ACHN (cell line): ENCODE results near the gene HPSE2.

ENCODE experiments used
- DNase-seq: peaks from one replicate; pipeline ENCODE4 v3.0.0-alpha.2; 2015
- in situ Hi-C: cut with HindIII; loops from 2 replicates; pipeline ENCODE4 v1.10.0; 2017; ENCODE audit warnings: low sequenced_read_pairs, low pct_ligation_motif_present, low pct_unique_long_range_greater_than_20kb

HPSE2 gene

GRCh38 chr10:98892523-98892922 lies 343.1 kb downstream of the HPSE2 start:
- no peak for DNase-seq
- in situ Hi-C loops, result no loop called here

- in situ Hi-C loops, result no loop called here
- DNase-seq, result no peak
Measured at GRCh38 chr10:98886686-98887085, 349.0 kb downstream of the HPSE2 start.

GRCh38 chr10:98885378-98885777 lies 350.3 kb downstream of the HPSE2 start:
- in situ Hi-C loops, result no loop called here
- no peak for DNase-seq

- in situ Hi-C loops, result no loop called here
- no peak for DNase-seq
Measured at GRCh38 chr10:98881789-98882188, 353.9 kb downstream of the HPSE2 start.

- DNase-seq, result no peak
- in situ Hi-C loops, result no loop called here
Measured at GRCh38 chr10:98880971-98881370, 354.7 kb downstream of the HPSE2 start.

GRCh38 chr10:98878921-98879320 lies 356.7 kb downstream of the HPSE2 start:
- DNase-seq, result no peak
- in situ Hi-C loops, result no loop called here

GRCh38 chr10:98878418-98878817 lies 357.2 kb downstream of the HPSE2 start:
- DNase-seq, result no peak
- in situ Hi-C loops, result no loop called here

GRCh38 chr10:98861962-98862361 lies 373.7 kb downstream of the HPSE2 start:
- in situ Hi-C loops, result no loop called here
- DNase-seq, result no peak

GRCh38 chr10:98858525-98858924 lies 377.1 kb downstream of the HPSE2 start:
- DNase-seq, result peak; percentile 9
- in situ Hi-C loops, result no loop called here

GRCh38 chr10:98855403-98856189 lies 380.1 kb downstream of the HPSE2 start:
- in situ Hi-C loops, result no loop called here
- no peak for DNase-seq

GRCh38 chr10:98852686-98853085 lies 383.0 kb downstream of the HPSE2 start:
- DNase-seq, result no peak
- in situ Hi-C loops, result no loop called here

GRCh38 chr10:98848361-98848760 lies 387.3 kb downstream of the HPSE2 start:
- in situ Hi-C loops, result no loop called here
- no peak for DNase-seq

GRCh38 chr10:98846787-98847186 lies 388.9 kb downstream of the HPSE2 start:
- no peak for DNase-seq
- in situ Hi-C loops, result no loop called here

GRCh38 chr10:98833542-98833941 lies 402.1 kb downstream of the HPSE2 start:
- in situ Hi-C loops, result no loop called here
- DNase-seq, result no peak

- in situ Hi-C loops, result no loop called here
- DNase-seq, result no peak
Measured at GRCh38 chr10:98832738-98833137, 402.9 kb downstream of the HPSE2 start.

GRCh38 chr10:98832196-98832595 lies 403.5 kb downstream of the HPSE2 start:
- in situ Hi-C loops, result no loop called here
- no peak for DNase-seq

- in situ Hi-C loops, result no loop called here
- no peak for DNase-seq
Measured at GRCh38 chr10:98831391-98831790, 404.3 kb downstream of the HPSE2 start.

- no peak for DNase-seq
- in situ Hi-C loops, result no loop called here
Measured at GRCh38 chr10:98825741-98826140, 409.9 kb downstream of the HPSE2 start.

- in situ Hi-C loops, result no loop called here
- no peak for DNase-seq
Measured at GRCh38 chr10:98817396-98817795, 418.3 kb downstream of the HPSE2 start.

- in situ Hi-C loops, result no loop called here
Measured at GRCh38 chr10:98815039-98815885, 420.4 kb downstream of the HPSE2 start.

More at GRCh38 chr10:98815039-98815885, 420.4 kb downstream of the HPSE2 start:
- DNase-seq, result no peak
